Iris pigment epithelial cell (primary cell): ENCODE measurements around the gene INPP5F.

Source experiments
- DNase-seq: peaks from one replicate; pipeline ENCODE4 v3.0.0-alpha.2; 2011; ENCODE audit warnings: low read depth

INPP5F gene

DNA sequence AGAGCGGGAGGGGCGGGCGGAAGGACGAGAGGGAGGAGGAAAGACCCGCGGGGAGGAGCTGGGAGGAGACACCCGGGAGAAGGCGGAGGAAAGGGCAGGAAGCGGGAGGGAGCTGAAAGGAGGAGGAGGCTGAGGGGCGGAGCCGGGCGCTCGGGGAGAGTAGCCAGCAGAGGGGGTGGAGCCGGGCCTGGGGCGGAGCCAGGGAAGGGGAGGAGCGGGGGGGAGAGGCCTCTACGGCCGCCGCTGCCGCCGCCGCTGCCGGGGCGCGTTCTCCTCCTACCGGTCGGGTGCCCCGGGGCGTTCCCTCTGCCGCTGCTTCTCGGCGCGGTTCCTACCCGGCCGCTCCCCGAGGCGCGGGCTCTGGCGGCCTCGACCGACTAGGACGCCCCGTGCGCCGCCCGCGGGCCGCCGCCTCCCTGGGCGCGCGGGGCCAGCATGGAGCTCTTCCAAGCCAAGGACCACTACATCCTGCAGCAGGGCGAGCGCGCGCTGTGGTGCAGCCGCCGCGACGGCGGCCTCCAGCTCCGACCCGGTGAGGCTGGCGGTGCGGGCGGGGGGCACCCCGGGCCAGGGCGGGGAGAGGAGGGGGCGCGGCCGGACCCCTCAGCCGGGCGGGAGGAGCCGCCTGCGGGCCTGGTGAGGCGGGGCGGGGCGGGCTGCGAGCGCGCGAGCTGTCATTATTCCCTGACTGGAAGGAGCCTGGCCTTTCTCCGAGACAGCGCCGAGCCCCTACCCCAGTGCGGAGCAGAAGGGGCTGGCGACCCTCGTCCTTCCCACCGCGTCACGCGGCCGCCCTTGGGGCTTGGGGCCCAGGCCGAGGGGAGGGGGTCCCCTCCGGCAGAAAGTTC is at the start of gene INPP5F:
Gene INPP5F (plus strand): TSS at position 223 of the 848 bp plus-strand sequence. CDS start 213 bp downstream, at position 436.
- peak; percentile 98 for DNase-seq

DNA sequence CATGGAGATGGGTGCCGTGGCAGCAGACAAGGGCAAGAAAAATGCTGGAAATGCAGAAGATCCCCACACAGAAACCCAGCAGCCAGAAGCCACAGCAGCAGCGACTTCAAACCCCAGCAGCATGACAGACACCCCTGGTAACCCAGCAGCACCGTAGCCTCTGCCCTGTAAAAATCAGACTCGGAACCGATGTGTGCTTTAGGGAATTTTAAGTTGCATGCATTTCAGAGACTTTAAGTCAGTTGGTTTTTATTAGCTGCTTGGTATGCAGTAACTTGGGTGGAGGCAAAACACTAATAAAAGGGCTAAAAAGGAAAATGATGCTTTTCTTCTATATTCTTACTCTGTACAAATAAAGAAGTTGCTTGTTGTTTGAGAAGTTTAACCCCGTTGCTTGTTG is 48.7 kb upstream of the INPP5F start:
- no peak for DNase-seq

DNA sequence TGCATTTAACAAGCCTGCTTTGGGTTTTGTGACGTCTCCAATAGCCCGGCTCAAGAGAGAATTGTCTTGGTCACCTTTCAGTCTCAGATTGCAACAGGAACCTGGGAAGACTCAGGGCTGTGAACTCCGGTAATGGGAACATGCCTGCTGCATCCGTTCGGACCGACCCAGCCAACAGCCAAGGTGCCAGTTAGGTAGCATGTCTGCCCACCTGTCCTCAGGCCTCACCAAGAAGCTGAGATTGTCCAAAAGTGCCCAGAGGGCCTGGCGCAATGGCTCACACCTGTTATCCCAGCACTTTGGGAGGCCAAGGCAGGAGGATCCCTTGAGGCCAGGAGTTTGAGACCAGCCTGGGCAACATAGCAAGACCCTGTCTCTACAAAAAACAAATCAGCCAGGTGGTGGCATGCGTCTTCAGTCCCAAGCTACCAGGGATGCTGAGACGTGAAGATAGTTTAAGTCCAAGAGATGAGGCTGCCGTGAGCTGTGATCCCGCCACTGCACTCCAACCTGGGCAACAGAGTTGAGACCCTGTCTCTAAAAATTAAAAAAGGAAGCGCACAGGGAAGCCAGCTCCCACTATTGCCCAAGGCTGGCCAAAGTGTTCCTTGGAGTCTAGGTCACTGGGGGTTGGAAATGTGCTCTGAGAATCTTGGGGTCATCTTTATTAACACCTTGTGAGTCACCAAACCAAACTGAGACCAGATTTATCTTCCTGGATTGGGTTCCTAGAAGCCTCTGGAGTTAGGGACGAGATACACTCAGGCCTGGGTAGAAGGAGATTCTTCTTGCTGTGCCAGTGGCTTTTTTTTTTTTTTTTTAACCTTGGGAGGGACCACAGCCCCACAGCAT is 47.7 kb upstream of the INPP5F start:
- DNase-seq = no peak

DNA sequence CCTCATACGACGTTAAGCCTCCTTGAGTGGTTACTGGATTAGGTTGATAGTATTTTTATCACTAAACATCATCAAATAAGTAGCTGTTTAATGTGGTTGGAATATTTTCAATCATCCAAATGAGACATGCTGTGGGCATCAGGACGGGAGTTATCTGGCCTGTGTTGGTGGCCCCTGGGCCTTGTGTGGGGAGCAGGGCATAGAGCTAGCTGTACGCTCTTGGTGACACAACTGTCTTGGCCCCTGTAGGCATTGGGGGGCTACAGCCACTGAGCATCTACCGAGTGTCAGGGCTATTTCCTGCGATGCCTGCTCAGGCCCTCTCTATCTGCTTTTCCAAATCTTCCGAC is 46.4 kb upstream of the INPP5F start:
- no peak for DNase-seq

DNA sequence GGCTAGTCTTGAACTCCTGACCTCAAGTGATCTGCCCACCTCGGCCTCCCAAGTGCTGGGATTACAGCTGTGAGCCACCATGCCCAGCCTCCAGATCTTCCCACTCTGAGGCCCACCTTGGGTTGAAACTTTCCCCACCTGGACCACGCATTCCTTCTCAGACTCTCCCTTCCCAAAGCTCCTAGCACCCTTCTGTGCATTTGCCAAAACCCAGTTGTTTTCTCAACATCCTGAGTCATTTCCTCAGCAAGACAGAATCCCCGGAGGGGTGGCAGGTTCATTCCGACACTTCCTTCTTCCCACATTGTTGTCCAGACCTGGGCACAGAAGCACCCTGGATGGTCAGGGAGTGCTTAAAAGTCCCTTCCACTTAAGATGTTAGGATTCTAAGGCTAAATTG is 45.8 kb upstream of the INPP5F start:
- peak; percentile 72 for DNase-seq

GRCh38 chr10:119680650-119681081 is 45.2 kb upstream of the INPP5F start:
- no peak for DNase-seq

DNA sequence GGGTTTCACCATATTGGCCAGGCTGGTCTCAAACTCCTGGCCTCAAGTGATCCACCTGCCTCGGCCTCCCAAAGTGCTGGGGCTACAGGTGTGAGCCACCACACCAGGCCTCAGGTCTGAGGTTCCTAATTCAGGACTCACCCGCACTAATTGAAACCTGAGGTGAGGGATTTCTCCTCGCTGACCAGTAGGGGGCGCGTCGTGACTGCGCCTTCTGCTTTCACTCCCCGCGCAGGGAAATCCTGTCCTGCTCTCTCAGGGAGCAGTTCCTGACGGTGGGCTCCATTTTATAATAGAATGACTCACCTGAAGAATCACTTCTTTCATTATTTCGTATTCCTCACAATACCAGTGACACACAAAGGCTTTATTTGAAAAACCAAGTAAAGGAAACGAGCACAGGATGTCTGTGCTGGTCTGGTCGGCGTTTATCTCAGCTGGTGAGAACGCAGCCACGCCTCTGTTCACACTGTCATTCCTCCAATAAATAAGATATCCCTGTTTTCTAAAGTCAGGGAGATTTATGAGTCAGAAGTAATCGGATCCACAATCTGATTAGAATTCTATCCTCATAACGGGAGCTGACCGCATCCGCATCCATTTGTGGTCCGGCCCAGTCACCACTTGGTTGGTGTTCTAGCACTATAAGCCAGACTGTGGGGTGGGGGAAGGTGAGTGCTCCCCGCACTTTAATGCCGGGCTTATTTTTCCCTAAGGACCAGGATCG is 39.2 kb upstream of the INPP5F start:
- peak; percentile 92 for DNase-seq

- peak; percentile 54 for DNase-seq
Observed at GRCh38 chr10:119687192-119688032, 38.4 kb upstream of the INPP5F start.

GRCh38 chr10:119688033-119688508 is 37.8 kb upstream of the INPP5F start:
- no peak for DNase-seq

GRCh38 chr10:119689016-119689580 is 36.8 kb upstream of the INPP5F start:
- DNase-seq = no peak

DNA sequence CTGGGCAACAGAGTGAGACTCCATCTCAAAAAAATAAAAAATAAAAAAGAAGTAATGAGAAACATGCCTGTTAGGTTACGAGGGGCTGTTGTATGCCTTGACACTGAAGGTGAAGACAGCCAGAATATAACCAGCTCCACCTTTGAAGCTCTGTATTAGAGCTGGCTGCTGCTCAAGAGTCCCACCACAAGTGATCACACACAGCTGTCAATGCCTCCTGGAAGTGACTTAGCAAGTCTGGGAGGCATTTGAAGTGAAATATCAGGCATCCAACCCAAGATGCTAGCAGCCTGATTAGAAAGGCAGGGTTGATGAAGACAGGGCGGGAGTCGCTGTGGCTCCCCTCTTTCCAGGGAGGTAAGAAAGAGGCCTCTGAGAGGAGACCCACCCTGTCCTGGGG is 34.1 kb upstream of the INPP5F start:
- DNase-seq = no peak

DNA sequence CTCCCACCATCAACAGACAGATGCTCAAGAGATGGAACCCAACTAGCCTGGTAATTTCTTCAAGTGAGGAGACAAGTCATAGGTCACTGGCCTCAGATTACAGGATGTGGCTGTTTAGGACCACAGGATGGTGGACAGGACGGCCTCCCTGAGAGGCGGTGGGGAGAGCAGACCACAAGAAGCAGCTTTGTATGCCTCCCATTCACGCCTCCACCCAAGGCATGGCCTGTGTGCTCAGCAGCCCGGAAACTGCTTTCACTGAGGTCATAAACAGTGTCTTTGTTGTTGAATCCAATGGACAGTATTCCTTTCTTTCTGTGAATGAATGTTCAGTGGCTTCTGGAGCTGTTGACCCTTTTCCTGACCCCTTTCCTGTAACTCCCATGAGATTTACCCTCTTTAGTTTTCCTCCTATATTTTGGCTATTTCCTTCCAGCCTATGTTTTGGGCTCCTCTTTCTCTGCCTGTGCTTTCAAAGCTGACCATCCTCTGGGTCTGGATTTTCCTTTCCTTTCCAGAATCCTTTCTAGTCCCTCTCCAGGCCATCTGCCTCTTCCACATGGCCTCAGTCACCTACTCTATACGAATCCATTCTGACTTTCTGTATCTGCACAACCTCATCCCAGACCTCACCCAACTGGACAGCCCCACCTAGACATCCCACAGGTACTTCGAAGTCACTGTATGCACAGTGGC is 32.4 kb upstream of the INPP5F start:
- peak; percentile 36 for DNase-seq

DNA sequence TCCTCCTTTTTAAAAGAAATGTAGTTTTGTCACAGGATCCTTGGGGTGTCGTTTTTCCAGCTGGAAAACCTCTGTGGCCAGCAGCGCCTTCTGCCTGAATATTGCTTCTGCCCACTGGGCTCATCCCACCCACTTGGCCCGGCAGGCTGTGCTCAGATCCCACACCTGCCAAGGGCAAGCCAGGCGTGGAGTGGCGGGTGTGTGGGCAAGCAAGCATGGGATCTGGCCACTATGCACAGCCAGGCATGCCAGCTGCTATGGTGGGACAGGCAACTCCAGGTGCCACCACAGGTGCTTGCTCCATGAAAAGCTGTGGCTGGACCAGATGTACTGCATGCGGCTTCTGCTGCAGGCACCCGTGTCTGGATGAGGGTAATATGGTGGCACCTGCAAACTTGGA is 31.2 kb upstream of the INPP5F start:
- DNase-seq = no peak

DNA sequence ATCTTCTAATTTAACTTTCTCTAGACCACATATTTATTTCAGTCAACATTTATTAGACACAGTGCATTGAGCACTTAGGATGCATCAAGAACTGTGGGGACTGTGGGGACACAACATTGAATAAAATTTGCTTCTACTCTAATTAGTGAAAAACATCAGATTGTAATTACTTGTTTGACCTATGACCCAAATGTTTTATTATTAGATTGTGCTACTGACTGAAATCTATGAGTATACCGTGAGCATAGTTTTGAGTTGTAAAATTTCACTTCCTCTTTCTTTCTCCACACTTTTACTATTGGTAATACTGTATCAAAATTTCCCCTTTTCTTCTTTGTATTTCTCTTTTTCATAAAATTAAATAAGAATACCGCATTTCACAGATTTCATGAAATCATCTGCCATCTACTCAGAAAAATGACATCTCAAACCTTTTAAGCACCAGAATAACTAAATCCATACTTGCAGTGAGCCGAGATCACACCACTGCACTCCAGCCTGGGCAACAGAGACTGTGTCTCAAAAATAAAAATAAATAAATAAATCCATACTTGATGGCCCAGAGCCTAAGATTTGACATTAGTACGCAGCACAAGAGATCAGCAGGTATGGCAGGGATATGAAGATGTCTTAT is 25.4 kb upstream of the INPP5F start:
- DNase-seq = no peak

DNA sequence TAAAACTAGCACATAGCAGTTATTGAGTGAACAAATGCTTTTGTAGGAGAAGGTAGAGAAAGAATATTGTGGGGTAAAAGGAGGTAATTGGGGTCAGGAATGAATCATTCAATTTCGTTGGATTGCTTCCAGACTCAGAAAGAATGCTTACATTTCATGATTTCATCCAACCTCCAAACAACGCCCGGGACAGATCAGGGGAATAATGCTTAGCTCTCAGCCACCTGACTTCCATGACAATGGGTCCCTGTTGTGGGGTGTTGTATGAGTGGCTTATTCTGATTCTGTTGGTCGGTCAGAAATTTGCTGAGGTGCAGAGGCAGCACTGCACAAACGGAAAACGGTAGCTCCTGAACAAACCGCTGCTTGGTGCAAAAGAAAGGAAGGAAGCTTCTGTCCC is 24.0 kb upstream of the INPP5F start:
- DNase-seq = peak; percentile 75

GRCh38 chr10:119702583-119702982 is 23.3 kb upstream of the INPP5F start:
- no peak for DNase-seq

DNA sequence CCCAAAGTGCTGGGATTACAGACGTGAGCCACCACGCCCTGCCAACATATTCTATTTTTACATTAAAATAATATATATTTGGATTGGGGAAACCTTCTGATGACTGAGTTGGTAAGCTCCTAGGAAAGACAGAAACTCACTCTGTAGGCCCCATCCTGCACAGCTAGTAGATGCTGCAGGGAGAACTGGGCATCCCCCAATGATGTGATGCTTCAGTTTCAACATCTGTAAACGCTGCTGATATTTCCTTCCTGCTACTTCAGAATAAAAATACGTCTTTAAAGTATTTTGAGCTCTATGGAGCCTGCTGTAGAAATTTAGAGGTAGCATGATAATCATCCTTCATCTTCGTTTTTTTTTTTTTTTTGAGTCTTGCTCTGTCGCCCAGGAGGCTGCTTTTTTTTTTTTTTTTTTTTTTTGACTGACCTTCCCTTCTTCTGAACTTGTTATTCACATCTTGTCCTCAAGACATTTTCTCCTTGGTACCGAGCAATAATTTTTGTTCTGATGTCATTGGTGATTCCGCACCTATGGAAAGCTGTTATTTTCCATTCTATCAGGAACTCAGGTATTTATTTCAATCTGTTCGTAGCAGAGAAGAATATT is 21.8 kb upstream of the INPP5F start:
- no peak for DNase-seq

GRCh38 chr10:119705434-119705831 is 20.4 kb upstream of the INPP5F start:
- no peak for DNase-seq

GRCh38 chr10:119706521-119707278 is 19.1 kb upstream of the INPP5F start:
- DNase-seq = no peak
